ENCODE results near the gene DPH2.

DPH2 gene

DNA sequence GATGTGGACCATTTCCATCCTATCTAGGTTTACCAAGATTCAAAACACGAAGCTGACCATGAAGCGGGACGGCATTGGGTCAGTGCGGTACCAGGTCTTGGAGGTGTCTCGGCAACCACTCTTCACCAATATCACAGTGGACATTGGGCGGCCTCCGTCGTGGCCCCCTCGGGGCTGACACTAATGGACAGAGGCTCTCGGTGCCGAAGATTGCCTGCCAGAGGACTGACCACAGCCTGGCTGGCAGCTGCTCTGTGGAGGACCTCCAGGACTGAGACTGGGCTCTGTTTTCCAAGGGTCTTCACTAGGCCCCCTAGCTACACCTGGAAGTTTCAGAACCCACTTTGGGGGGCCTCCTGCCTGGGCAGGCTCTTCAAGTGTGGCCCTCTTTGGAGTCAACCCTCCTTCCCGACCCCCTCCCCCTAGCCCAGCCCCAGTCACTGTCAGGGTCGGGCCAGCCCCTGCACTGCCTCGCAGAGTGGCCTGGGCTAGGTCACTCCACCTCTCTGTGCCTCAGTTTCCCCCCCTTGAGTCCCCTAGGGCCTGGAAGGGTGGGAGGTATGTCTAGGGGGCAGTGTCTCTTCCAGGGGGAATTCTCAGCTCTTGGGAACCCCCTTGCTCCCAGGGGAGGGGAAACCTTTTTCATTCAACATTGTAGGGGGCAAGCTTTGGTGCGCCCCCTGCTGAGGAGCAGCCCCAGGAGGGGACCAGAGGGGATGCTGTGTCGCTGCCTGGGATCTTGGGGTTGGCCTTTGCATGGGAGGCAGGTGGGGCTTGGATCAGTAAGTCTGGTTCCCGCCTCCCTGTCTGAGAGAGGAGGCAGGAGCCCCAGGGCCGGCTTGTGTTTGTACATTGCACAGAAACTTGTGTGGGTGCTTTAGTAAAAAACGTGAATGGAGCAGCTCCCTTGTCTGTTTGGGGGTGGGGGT lies 20.7 kb downstream of the DPH2 start:
- H3K79me2 ChIP-seq (ENCODE audit: insufficient read depth, low read length) = no peaks in the 10 kb centered on the region
- H3K4me2 ChIP-seq (ENCODE audit: low read depth, low read length, poor library complexity, severe bottlenecking) = peak overlapping the region; percentile 75
- H3F3A ChIP-seq (ENCODE audit: low read depth) = no peaks in the 10 kb centered on the region

DNA sequence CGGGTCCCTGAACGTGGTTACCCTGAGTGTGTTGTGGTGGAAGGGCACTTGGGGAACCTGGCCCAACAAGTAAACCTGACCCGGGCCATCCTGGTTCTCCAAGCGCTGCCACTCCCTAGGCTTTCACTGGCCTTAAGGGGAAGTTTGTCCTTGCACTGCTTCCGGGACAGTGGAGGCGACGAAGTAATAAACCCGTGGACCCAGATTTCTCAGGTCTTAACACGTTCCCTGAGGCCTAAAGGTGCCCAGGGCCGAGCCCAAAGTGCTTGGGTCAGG lies 21.3 kb downstream of the DPH2 start:
- Histone ChIP-seq H3K4me1 (ENCODE audit: insufficient read depth, low read length, poor library complexity, severe bottlenecking) (peaks cover 10% of the 10 kb centered on the region), H4K20me1 (ENCODE audit: insufficient read depth, low read length, poor library complexity, severe bottlenecking) (no peaks in the 10 kb centered on the region), H3K9ac (ENCODE audit: low read depth, low read length, poor library complexity, severe bottlenecking) (peak overlapping the region; percentile 61), H3K79me2 (ENCODE audit: insufficient read depth, low read length) (no peaks in the 10 kb centered on the region), H3K9me2 (replicated peaks; ENCODE audit: low read depth, low read length) (no peaks in the 10 kb centered on the region), H3K27me3 (ENCODE audit: insufficient read depth, low read length, poor library complexity, severe bottlenecking) (no peaks in the 10 kb centered on the region), H2AFZ (ENCODE audit: low read length) (peak overlapping the region; percentile 96; the same call in 1 of the 2 replicates), H3K36me3 (ENCODE audit: insufficient read depth, low read length) (no peaks in the 10 kb centered on the region), H3F3A (ENCODE audit: low read depth) (no peaks in the 10 kb centered on the region), H3K4me3 (ENCODE audit: low read length, poor library complexity, severe bottlenecking) (peak overlapping the region; percentile 74), H3K9me3 (ENCODE audit: insufficient read depth, low read depth, low read length) (no peaks in the 10 kb centered on the region), H3K4me2 (ENCODE audit: low read depth, low read length, poor library complexity, severe bottlenecking) (peak overlapping the region; percentile 75)
- TF ChIP-seq EZH2phosphoT487 (IDR thresholded peaks at IDR 0.05; ENCODE audit: borderline replicate concordance) = no peak
- TF ChIP-seq, protein P1, sequence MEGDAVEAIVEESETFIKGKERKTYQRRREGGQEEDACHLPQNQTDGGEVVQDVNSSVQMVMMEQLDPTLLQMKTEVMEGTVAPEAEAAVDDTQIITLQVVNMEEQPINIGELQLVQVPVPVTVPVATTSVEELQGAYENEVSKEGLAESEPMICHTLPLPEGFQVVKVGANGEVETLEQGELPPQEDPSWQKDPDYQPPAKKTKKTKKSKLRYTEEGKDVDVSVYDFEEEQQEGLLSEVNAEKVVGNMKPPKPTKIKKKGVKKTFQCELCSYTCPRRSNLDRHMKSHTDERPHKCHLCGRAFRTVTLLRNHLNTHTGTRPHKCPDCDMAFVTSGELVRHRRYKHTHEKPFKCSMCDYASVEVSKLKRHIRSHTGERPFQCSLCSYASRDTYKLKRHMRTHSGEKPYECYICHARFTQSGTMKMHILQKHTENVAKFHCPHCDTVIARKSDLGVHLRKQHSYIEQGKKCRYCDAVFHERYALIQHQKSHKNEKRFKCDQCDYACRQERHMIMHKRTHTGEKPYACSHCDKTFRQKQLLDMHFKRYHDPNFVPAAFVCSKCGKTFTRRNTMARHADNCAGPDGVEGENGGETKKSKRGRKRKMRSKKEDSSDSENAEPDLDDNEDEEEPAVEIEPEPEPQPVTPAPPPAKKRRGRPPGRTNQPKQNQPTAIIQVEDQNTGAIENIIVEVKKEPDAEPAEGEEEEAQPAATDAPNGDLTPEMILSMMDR (conservative IDR thresholded peaks at IDR 0.05; ENCODE audit: low read length) = no peak

More for the DNA sequence above, 20.7 kb downstream of the DPH2 start:
- Histone ChIP-seq H3K9ac (ENCODE audit: low read depth, low read length, poor library complexity, severe bottlenecking) (peak overlapping the region; percentile 61), H4K20me1 (ENCODE audit: insufficient read depth, low read length, poor library complexity, severe bottlenecking) (no peaks in the 10 kb centered on the region), H3K9me2 (replicated peaks; ENCODE audit: low read depth, low read length) (no peaks in the 10 kb centered on the region), H3K9me3 (ENCODE audit: insufficient read depth, low read depth, low read length) (no peaks in the 10 kb centered on the region), H3K27me3 (ENCODE audit: insufficient read depth, low read length, poor library complexity, severe bottlenecking) (no peaks in the 10 kb centered on the region), H3K4me1 (ENCODE audit: insufficient read depth, low read length, poor library complexity, severe bottlenecking) (peaks cover 10% of the 10 kb centered on the region), H3K36me3 (ENCODE audit: insufficient read depth, low read length) (no peaks in the 10 kb centered on the region; the same call in 1 of the 2 replicates), H2AFZ (ENCODE audit: low read length) (peak overlapping the region; percentile 96; the same call in 1 of the 2 replicates), H3K4me3 (ENCODE audit: low read length, poor library complexity, severe bottlenecking) (peak overlapping the region; percentile 74)
- TF ChIP-seq EZH2phosphoT487 (IDR thresholded peaks at IDR 0.05; ENCODE audit: borderline replicate concordance) = no peak
- TF ChIP-seq, protein P1 (conservative IDR thresholded peaks at IDR 0.05; ENCODE audit: low read length) = peak; percentile 37

DNA sequence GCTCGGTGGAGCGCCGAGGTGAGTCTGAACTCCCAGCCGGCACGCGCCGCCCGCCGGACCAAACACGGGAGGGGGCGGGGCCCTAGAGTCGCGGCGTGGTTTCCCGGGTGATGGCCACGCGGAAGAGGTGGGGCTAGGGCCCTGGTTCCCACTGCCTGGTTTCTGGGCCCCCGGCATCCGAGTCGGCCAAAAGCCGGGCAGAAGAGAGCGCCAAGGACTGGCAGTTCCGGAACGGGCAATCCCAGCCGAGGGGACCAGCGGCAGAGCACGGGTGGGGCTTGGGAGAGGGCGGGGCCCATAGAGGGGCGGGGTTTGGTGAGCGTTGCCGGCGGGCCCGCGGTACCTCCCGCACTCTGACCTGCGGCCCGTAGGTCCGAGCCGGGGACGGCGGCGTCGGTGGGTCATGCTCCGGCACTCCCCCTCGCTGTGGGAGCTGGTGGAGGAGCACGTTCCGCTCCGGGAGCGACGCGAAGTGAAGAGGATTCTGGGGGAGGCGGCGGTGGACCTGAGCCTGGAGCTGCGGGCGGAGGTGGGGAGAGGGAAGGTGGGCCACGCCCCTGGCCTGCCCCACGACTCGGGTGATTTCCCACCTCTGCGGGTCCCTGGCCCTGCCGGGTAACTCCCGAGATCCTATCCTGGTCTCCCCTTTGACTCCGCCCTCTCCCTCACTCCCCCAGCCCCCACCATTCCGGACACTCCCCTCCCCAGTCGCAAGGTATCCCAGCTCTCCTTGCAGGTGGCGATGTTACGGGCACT lies 21.8 kb downstream of the DPH2 start, which contains the start of gene CCDC24:
CCDC24 (plus strand) TSS at position 124 of the 756 bp plus-strand sequence; CDS start at position 404, 280 bp downstream.
- TF ChIP-seq EZH2phosphoT487 (IDR thresholded peaks at IDR 0.05; ENCODE audit: borderline replicate concordance) = no peak
- Histone ChIP-seq H3K36me3 (ENCODE audit: insufficient read depth, low read length) (no peaks in the 10 kb centered on the region), H3K9ac (ENCODE audit: low read depth, low read length, poor library complexity, severe bottlenecking) (peak within 1 kb of the TSS; percentile 61), H4K20me1 (ENCODE audit: insufficient read depth, low read length, poor library complexity, severe bottlenecking) (no peaks in the 10 kb centered on the region), H3K4me1 (ENCODE audit: insufficient read depth, low read length, poor library complexity, severe bottlenecking) (peaks cover 10% of the 10 kb centered on the region), H3K9me3 (ENCODE audit: insufficient read depth, low read depth, low read length) (no peaks in the 10 kb centered on the region), H3K27me3 (ENCODE audit: insufficient read depth, low read length, poor library complexity, severe bottlenecking) (no peaks in the 10 kb centered on the region), H2AFZ (ENCODE audit: low read length) (peak within 1 kb of the TSS; percentile 96), H3K4me2 (ENCODE audit: low read depth, low read length, poor library complexity, severe bottlenecking) (peak within 1 kb of the TSS; percentile 75), H3F3A (ENCODE audit: low read depth) (no peaks in the 10 kb centered on the region), H3K4me3 (ENCODE audit: low read length, poor library complexity, severe bottlenecking) (peak within 1 kb of the TSS; percentile 74), H3K9me2 (replicated peaks; ENCODE audit: low read depth, low read length) (no peaks in the 10 kb centered on the region), H3K79me2 (ENCODE audit: insufficient read depth, low read length) (no peaks in the 10 kb centered on the region)
